ENCODE data around the gene TEAD4. TPM values are rescaled to one million over a fixed set of nuclear protein-coding genes. Genes with fewer than 3 reads are reported as not detected.

TEAD4 gene
- total and polyA plus RNA-seq, 9 donors = 3.6 to 19.9 (median 6.7) TPM

GRCh38 chr12:2980630-2981029 is 21.4 kb downstream of the TEAD4 start:
- 82 to 92% (median 83%) methylated on average over 7 of the region's 7 CpGs for WGBS, 3 donors
- Histone ChIP-seq H3K4me1 (ENCODE audit: insufficient read depth) (no peaks in the 10 kb centered on the region), H3K27ac (no peak overlapping the region), H3K4me3 (no peak overlapping the region), H3K36me3 (no peaks in the 10 kb centered on the region), H3K27me3 (no peaks in the 10 kb centered on the region), H3K9me3 (no peaks in the 10 kb centered on the region)
- no peak for DNase-seq
- intact Hi-C loops (cut with DNase I) = no loop called here
- TF ChIP-seq EP300 (IDR thresholded peaks at IDR 0.05) (no peak), POLR2A (IDR thresholded peaks at IDR 0.05) (no peak), CTCF (IDR thresholded peaks at IDR 0.05) (no peak)

GRCh38 chr12:2982361-2982760 is 23.2 kb downstream of the TEAD4 start:
- intact Hi-C loops (cut with DNase I) = no loop called here
- 83 to 96% (median 84%) methylated on average over 13 of the region's 13 CpGs for WGBS, 3 donors
- no peak for TF ChIP-seq EP300 (IDR thresholded peaks at IDR 0.05)
- TF ChIP-seq CTCF (IDR thresholded peaks at IDR 0.05) = no peak
- TF ChIP-seq POLR2A (IDR thresholded peaks at IDR 0.05) = no peak

GRCh38 chr12:2984249-2984648 is 25.1 kb downstream of the TEAD4 start:
- TF ChIP-seq POLR2A (IDR thresholded peaks at IDR 0.05) = no peak
- WGBS, 3 donors = 81 to 84% (median 81%) methylated on average over 5 of the region's 5 CpGs
- intact Hi-C loops (cut with DNase I) = no loop called here
- no peak overlapping the region for H3K4me3 ChIP-seq
- no peaks in the 10 kb centered on the region for H3K27me3 ChIP-seq
- H3K27ac ChIP-seq = no peak overlapping the region
- no peak for DNase-seq
- no peaks in the 10 kb centered on the region for H3K9me3 ChIP-seq
- no peaks in the 10 kb centered on the region for H3K4me1 ChIP-seq (ENCODE audit: insufficient read depth)
- H3K36me3 ChIP-seq = no peaks in the 10 kb centered on the region

More at GRCh38 chr12:2982361-2982760, 23.2 kb downstream of the TEAD4 start:
- H3K4me3 ChIP-seq = no peak overlapping the region
- H3K4me1 ChIP-seq (ENCODE audit: insufficient read depth) = no peaks in the 10 kb centered on the region
- H3K36me3 ChIP-seq = no peaks in the 10 kb centered on the region
- no peaks in the 10 kb centered on the region for H3K9me3 ChIP-seq
- H3K27ac ChIP-seq = no peak overlapping the region
- H3K27me3 ChIP-seq = no peaks in the 10 kb centered on the region
- DNase-seq = no peak

GRCh38 chr12:2984698-2985097 is 25.5 kb downstream of the TEAD4 start:
- TF ChIP-seq EP300 (IDR thresholded peaks at IDR 0.05) = no peak
- no peak for DNase-seq
- intact Hi-C loops (cut with DNase I) = no loop called here
- H3K36me3 ChIP-seq = no peaks in the 10 kb centered on the region
- H3K4me3 ChIP-seq = no peak overlapping the region
- no peaks in the 10 kb centered on the region for H3K4me1 ChIP-seq (ENCODE audit: insufficient read depth)
- no peak overlapping the region for H3K27ac ChIP-seq
- WGBS, 3 donors = 98 to 100% (median 98%) methylated on average over 1 of the region's 1 CpG
- H3K27me3 ChIP-seq = no peaks in the 10 kb centered on the region
- no peaks in the 10 kb centered on the region for H3K9me3 ChIP-seq

GRCh38 chr12:2986876-2987275 is 27.7 kb downstream of the TEAD4 start:
- intact Hi-C loops (cut with DNase I) = no loop called here
- WGBS, 3 donors = 78 to 88% (median 85%) methylated on average over 3 of the region's 3 CpGs
- no peak overlapping the region for H3K4me3 ChIP-seq
- no peak overlapping the region for H3K27ac ChIP-seq
- no peak for DNase-seq
- TF ChIP-seq POLR2A (IDR thresholded peaks at IDR 0.05) (no peak), CTCF (IDR thresholded peaks at IDR 0.05) (no peak), EP300 (IDR thresholded peaks at IDR 0.05) (no peak)
- no peaks in the 10 kb centered on the region for H3K4me1 ChIP-seq (ENCODE audit: insufficient read depth)
- no peaks in the 10 kb centered on the region for H3K36me3 ChIP-seq
- H3K27me3 ChIP-seq = no peaks in the 10 kb centered on the region
- H3K9me3 ChIP-seq = no peaks in the 10 kb centered on the region

GRCh38 chr12:2988494-2988893 is 29.3 kb downstream of the TEAD4 start:
- no peak for TF ChIP-seq EP300 (IDR thresholded peaks at IDR 0.05)
- H3K4me1 ChIP-seq (ENCODE audit: insufficient read depth) = no peaks in the 10 kb centered on the region
- DNase-seq = no peak
- WGBS, 3 donors = 90 to 96% (median 93%) methylated on average over 5 of the region's 5 CpGs
- no peak overlapping the region for H3K27ac ChIP-seq
- no peak overlapping the region for H3K4me3 ChIP-seq
- intact Hi-C loops (cut with DNase I) = no loop called here
- H3K36me3 ChIP-seq = no peaks in the 10 kb centered on the region
- H3K9me3 ChIP-seq = no peaks in the 10 kb centered on the region
- no peaks in the 10 kb centered on the region for H3K27me3 ChIP-seq
